Thyroid gland (tissue), 4 donors: ENCODE data around the gene SIGLEC10.

Experiments
- CTCF ChIP-seq, 6 experiments: fragments of 200-600 bp in 3 of 6; fragments of 450-650 bp in 3 of 6; sonication (generic) in 3 of 6; IDR thresholded peaks; one replicate each; pipeline ENCODE4 v1.5.1; 2016 to 2019; ENCODE audit warnings: antibody characterized with exemption in 6 of 6, mild to moderate bottlenecking in 2 of 6, inconsistent platforms in 1 of 6, moderate library complexity in 1 of 6
- POLR2A ChIP-seq, 2 donors: fragments of 450-650 bp; IDR thresholded peaks; one replicate each; pipeline ENCODE4 v1.6.1; 2017; ENCODE audit warnings: antibody characterized with exemption in 2 of 2, mild to moderate bottlenecking in 2 of 2, moderate library complexity in 1 of 2

- TF ChIP-seq POLR2A (IDR thresholded peaks at IDR 0.05) (no peak), CTCF (IDR thresholded peaks at IDR 0.05) (no peak)
Measured at GRCh38 chr19:51386882-51387520, 30.4 kb downstream of the SIGLEC10 start.
